T-helper 2 cell treated with Interferon-gamma antibody and Interleukin-4, amounts not matched to agents 5 μg/mL and 100 μg/mL, for 36 hours (primary cell): ENCODE results near the gene CDC5L.

Experiments
- DNase-seq: peaks from one replicate; pipeline ENCODE4 v3.0.0; 2021; ENCODE audit warnings: low spot score
- H3K27ac Mint-ChIP-seq: one replicate; pipeline ENCODE4 v1.8.0; 2021; ENCODE audit warnings: mild to moderate bottlenecking, mixed read lengths
- H3K27me3 Mint-ChIP-seq: one replicate; pipeline ENCODE4 v1.8.0; 2021; ENCODE audit warnings: low read depth, mixed read lengths
- H3K36me3 Mint-ChIP-seq: one replicate; pipeline ENCODE4 v1.8.0; 2021; ENCODE audit warnings: low read depth, mixed read lengths
- H3K4me1 Mint-ChIP-seq: one replicate; pipeline ENCODE4 v1.8.0; 2021; ENCODE audit warnings: low read depth, mixed read lengths
- H3K4me3 Mint-ChIP-seq: one replicate; pipeline ENCODE4 v1.8.0; 2022; ENCODE audit warnings: mild to moderate bottlenecking, moderate library complexity, mixed read lengths
- H3K9me3 Mint-ChIP-seq: one replicate; pipeline ENCODE4 v1.8.0; 2021; ENCODE audit warnings: mixed read lengths

CDC5L gene

GRCh38 chr6:44458551-44458950 lies 71.0 kb downstream of the CDC5L start:
- Mint-ChIP-seq H3K4me1 (peaks cover 6% of the 10 kb centered on the region), H3K27me3 (peaks cover 6% of the 10 kb centered on the region), H3K36me3 (no peaks in the 10 kb centered on the region), H3K4me3 (no peak overlapping the region), H3K27ac (no peak overlapping the region), H3K9me3 (no peaks in the 10 kb centered on the region)
- no peak for DNase-seq

DNA sequence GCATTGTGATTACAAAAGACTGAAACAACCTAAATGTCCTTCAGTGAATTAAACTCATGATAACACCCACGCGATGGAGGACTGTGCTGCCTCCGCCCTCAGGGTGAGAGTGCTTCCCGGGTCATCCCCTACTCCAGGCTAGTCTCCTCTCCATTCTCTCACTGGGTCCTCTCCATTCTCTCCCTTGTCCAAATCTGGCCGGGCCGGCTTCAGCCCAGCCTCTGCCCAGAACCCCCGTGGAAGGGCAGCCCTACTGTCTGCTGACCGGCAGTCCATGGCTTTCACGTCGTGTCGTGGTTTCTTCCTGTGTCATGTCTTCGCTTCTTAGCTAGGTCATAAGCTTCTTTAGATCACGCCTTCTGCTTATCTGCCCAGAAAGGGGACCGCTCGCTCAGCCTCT lies 74.8 kb downstream of the CDC5L start:
- DNase-seq, result no peak
- Mint-ChIP-seq H3K4me1 (peaks cover under 1% of the 10 kb centered on the region), H3K9me3 (no peaks in the 10 kb centered on the region), H3K36me3 (no peaks in the 10 kb centered on the region), H3K27ac (no peak overlapping the region), H3K4me3 (no peak overlapping the region), H3K27me3 (peaks cover 8% of the 10 kb centered on the region)

- Mint-ChIP-seq H3K36me3 (no peaks in the 10 kb centered on the region), H3K9me3 (no peaks in the 10 kb centered on the region), H3K4me1 (no peaks in the 10 kb centered on the region), H3K27ac (no peak overlapping the region), H3K27me3 (peaks cover 13% of the 10 kb centered on the region), H3K4me3 (no peak overlapping the region)
- DNase-seq, result no peak
Observed at GRCh38 chr6:44462797-44463727, 75.6 kb downstream of the CDC5L start.

GRCh38 chr6:44463728-44464450 lies 76.4 kb downstream of the CDC5L start:
- no peak overlapping the region for H3K27ac Mint-ChIP-seq
- no peaks in the 10 kb centered on the region for H3K4me1 Mint-ChIP-seq
- H3K4me3 Mint-ChIP-seq, result no peak overlapping the region
- peaks cover 11% of the 10 kb centered on the region for H3K27me3 Mint-ChIP-seq
- no peaks in the 10 kb centered on the region for H3K36me3 Mint-ChIP-seq
- DNase-seq, result no peak
- H3K9me3 Mint-ChIP-seq, result no peaks in the 10 kb centered on the region

- no peak for DNase-seq
Observed at GRCh38 chr6:44464527-44465310, 77.2 kb downstream of the CDC5L start.

GRCh38 chr6:44466955-44467354 lies 79.4 kb downstream of the CDC5L start:
- H3K4me1 Mint-ChIP-seq, result no peaks in the 10 kb centered on the region
- no peak overlapping the region for H3K27ac Mint-ChIP-seq
- H3K36me3 Mint-ChIP-seq, result no peaks in the 10 kb centered on the region
- no peak overlapping the region for H3K4me3 Mint-ChIP-seq
- no peak for DNase-seq
- H3K9me3 Mint-ChIP-seq, result no peaks in the 10 kb centered on the region
- peaks cover 16% of the 10 kb centered on the region for H3K27me3 Mint-ChIP-seq

More at GRCh38 chr6:44464527-44465310, 77.2 kb downstream of the CDC5L start:
- no peak overlapping the region for H3K4me3 Mint-ChIP-seq
- H3K27ac Mint-ChIP-seq, result no peak overlapping the region
- H3K36me3 Mint-ChIP-seq, result no peaks in the 10 kb centered on the region
- H3K27me3 Mint-ChIP-seq, result peaks cover 14% of the 10 kb centered on the region
- no peaks in the 10 kb centered on the region for H3K4me1 Mint-ChIP-seq
- H3K9me3 Mint-ChIP-seq, result no peaks in the 10 kb centered on the region

GRCh38 chr6:44468835-44469234 lies 81.3 kb downstream of the CDC5L start:
- no peaks in the 10 kb centered on the region for H3K4me1 Mint-ChIP-seq
- H3K4me3 Mint-ChIP-seq, result no peak overlapping the region
- H3K27me3 Mint-ChIP-seq, result peaks cover 16% of the 10 kb centered on the region

GRCh38 chr6:44470115-44470464 lies 82.6 kb downstream of the CDC5L start:
- peaks cover 17% of the 10 kb centered on the region for H3K27me3 Mint-ChIP-seq
- no peaks in the 10 kb centered on the region for H3K4me1 Mint-ChIP-seq
- DNase-seq, result no peak
- no peak overlapping the region for H3K4me3 Mint-ChIP-seq
- no peaks in the 10 kb centered on the region for H3K9me3 Mint-ChIP-seq
- no peak overlapping the region for H3K27ac Mint-ChIP-seq
- H3K36me3 Mint-ChIP-seq, result no peaks in the 10 kb centered on the region

More at GRCh38 chr6:44468835-44469234, 81.3 kb downstream of the CDC5L start:
- Mint-ChIP-seq H3K9me3 (no peaks in the 10 kb centered on the region), H3K36me3 (no peaks in the 10 kb centered on the region), H3K27ac (no peak overlapping the region)
- DNase-seq, result no peak

- DNase-seq, result no peak
- no peak overlapping the region for H3K27ac Mint-ChIP-seq
- H3K4me1 Mint-ChIP-seq, result peaks cover 1% of the 10 kb centered on the region
- no peak overlapping the region for H3K4me3 Mint-ChIP-seq
- peaks cover 19% of the 10 kb centered on the region for H3K27me3 Mint-ChIP-seq
- H3K9me3 Mint-ChIP-seq, result no peaks in the 10 kb centered on the region
- H3K36me3 Mint-ChIP-seq, result no peaks in the 10 kb centered on the region
Observed at GRCh38 chr6:44470746-44471145, 83.2 kb downstream of the CDC5L start.

DNA sequence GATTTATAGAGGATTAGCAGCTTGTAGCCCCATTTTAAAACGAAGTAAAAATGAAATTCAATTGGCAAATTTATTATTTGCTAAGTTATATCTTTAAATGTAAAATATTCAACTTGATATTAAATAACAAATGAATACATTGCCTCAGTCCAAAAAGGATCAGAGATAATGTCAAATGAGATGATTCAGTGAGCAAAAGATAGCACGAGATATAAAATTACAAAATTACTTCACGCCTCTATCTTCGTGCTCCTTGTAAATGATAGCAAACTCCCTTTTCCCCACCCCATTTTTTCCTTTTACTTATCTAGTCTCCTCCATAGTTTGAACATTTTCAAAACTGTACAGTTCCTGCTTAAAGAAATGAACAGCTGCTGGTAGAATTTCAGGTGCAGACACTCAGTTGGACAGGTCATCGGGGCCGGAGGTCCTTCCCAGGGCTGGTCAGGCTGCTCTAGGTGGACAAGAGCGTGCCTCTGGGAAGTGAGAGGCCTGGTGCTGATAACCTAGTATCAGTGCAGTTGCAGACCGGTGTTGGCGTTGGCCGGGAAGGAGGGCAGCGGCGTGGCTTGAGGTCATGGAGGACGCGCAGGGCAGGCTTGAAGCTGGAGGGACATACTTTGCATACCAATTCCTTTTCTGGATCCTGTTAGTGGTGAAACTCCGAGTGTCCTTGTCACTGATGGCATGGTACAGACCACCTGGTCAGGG lies 83.9 kb downstream of the CDC5L start:
- Mint-ChIP-seq H3K4me3 (no peak overlapping the region), H3K36me3 (no peaks in the 10 kb centered on the region), H3K4me1 (peaks cover 1% of the 10 kb centered on the region), H3K9me3 (no peaks in the 10 kb centered on the region), H3K27ac (no peak overlapping the region), H3K27me3 (peaks cover 19% of the 10 kb centered on the region)
- no peak for DNase-seq

DNA sequence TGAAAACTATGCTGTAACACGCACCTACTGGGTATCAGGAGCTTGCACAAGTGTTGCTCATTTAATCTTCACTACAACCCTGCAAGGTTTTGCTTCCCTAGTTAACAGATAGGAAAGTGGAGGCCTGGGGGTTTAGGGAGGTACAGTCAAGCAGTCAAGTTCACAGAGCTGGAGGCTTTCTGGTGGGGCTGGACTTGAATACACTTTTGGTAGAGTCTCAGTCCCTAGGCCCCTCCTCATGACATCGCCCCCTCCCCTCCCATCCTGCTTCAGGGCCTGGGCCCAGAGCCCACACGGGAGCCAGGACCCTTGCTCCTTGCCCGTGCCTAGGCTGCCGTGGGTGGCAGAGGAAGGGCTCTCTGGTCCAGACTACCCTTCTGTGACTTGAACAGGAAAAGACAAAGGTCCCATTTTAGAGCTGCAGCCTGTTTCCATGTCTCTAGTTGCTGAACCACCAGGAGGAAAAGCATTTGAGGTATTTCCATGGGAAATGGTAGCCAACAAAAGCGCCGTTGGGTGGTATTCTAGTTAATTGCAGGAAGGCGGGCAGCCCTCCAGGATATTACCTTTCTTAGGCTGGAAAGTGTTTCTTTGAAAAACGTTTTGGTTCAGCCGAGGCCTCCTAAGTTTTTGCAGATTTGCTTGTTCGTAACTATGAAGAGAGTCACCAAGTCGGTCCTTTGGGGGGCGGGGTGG lies 84.9 kb downstream of the CDC5L start:
- Mint-ChIP-seq H3K4me1 (peaks cover 1% of the 10 kb centered on the region), H3K36me3 (no peaks in the 10 kb centered on the region), H3K9me3 (no peaks in the 10 kb centered on the region), H3K4me3 (no peak overlapping the region), H3K27me3 (peaks cover 14% of the 10 kb centered on the region), H3K27ac (no peak overlapping the region)
- no peak for DNase-seq

- Mint-ChIP-seq H3K36me3 (no peaks in the 10 kb centered on the region), H3K27ac (no peak overlapping the region), H3K9me3 (no peaks in the 10 kb centered on the region), H3K27me3 (peaks cover 11% of the 10 kb centered on the region), H3K4me1 (peaks cover 1% of the 10 kb centered on the region), H3K4me3 (no peak overlapping the region)
- no peak for DNase-seq
Observed at GRCh38 chr6:44473393-44474189, 86.1 kb downstream of the CDC5L start.
